SU-DHL-6 (cell line): ENCODE measurements around the gene POU5F1.

Experiments
- H2AFZ ChIP-seq: fragments of 200-600 bp; sonication (generic); 2 replicates; pipeline ENCODE4 v1.6.1; 2014; ENCODE audit warnings: low read depth, mild to moderate bottlenecking, moderate library complexity, mixed read lengths, antibody characterized with exemption, low read length; ENCODE audit not compliant: severe bottlenecking
- H3F3A ChIP-seq: fragments of 200-600 bp; shearing (Covaris generic); 2 replicates; pipeline ENCODE4 v1.6.0; 2016; ENCODE audit warnings: antibody characterized with exemption, mild to moderate bottlenecking; ENCODE audit not compliant: insufficient read depth
- H3K27ac ChIP-seq: fragments of 200-600 bp; sonication (generic); 2 replicates; pipeline ENCODE4 v1.5.1; 2016; ENCODE audit warnings: low read depth, mild to moderate bottlenecking, low read length, moderate library complexity, mixed read lengths
- H3K27me3 ChIP-seq: fragments of 200-600 bp; sonication (generic), shearing (Covaris generic); 2 replicates; pipeline ENCODE4 v1.6.0; 2014; ENCODE audit warnings: mild to moderate bottlenecking, low read length
- H3K36me3 ChIP-seq: fragments of 200-600 bp; sonication (generic); 2 replicates; pipeline ENCODE4 v1.6.1; 2014; ENCODE audit warnings: mild to moderate bottlenecking, low read length, mixed read lengths
- H3K4me2 ChIP-seq: fragments of 300-600, 200-600 bp; shearing (Covaris generic), sonication (generic); 2 replicates; pipeline ENCODE4 v1.6.0; 2014; ENCODE audit warnings: low read length, low read depth, mild to moderate bottlenecking; ENCODE audit not compliant: poor library complexity, severe bottlenecking
- H3K4me3 ChIP-seq: fragments of 200-600 bp; sonication (generic); 2 replicates; pipeline ENCODE4 v1.5.1; 2014; ENCODE audit warnings: antibody characterized with exemption, low read length, mild to moderate bottlenecking, mixed read lengths; ENCODE audit not compliant: insufficient read depth, poor library complexity, severe bottlenecking
- H3K79me2 ChIP-seq: fragments of 200-600 bp; sonication (generic); 2 replicates; pipeline ENCODE4 v1.6.1; 2014; ENCODE audit warnings: mild to moderate bottlenecking, low read length, moderate library complexity; ENCODE audit not compliant: insufficient read depth
- H3K9ac ChIP-seq: fragments of 200-600 bp; sonication (generic); 2 replicates; pipeline ENCODE4 v1.7.0; 2014; ENCODE audit warnings: mild to moderate bottlenecking, low read length
- H3K9me2 ChIP-seq: fragments of 200-600 bp; sonication (generic); replicated peaks from 2 replicates; pipeline ENCODE4 v1.6.1; 2014; ENCODE audit warnings: low read length; ENCODE audit not compliant: insufficient read depth
- H3K9me3 ChIP-seq: fragments of 200-600 bp; sonication (generic); 2 replicates; pipeline ENCODE4 v1.6.1; 2014; ENCODE audit warnings: low read length, mixed read lengths; ENCODE audit not compliant: insufficient read depth
- H4K20me1 ChIP-seq: fragments of 200-600 bp; sonication (generic); 2 replicates; pipeline ENCODE4 v1.6.1; 2014; ENCODE audit warnings: low read depth, mild to moderate bottlenecking, antibody characterized with exemption, low read length, moderate library complexity, mixed read lengths
- CTCF ChIP-seq: fragments of 200-600 bp; sonication (generic); IDR thresholded peaks from one replicate; pipeline ENCODE4 v1.5.1; 2017; ENCODE audit warnings: antibody characterized with exemption, mild to moderate bottlenecking, low read length, moderate library complexity; ENCODE audit not compliant: insufficient read depth, poor library complexity, severe bottlenecking
- EZH2phosphoT487 ChIP-seq: fragments of 200-600 bp; sonication (generic), shearing (Covaris generic); conservative IDR thresholded peaks from 2 replicates; pipeline ENCODE4 v1.6.1; 2018; ENCODE audit warnings: mild to moderate bottlenecking, antibody characterized with exemption, low read length, moderate library complexity, mixed read lengths

The POU5F1 gene

GRCh38 chr6:31144296-31144969 lies 26.0 kb downstream of the POU5F1 start:
- Histone ChIP-seq H3K79me2 (no peaks in the 10 kb centered on the region), H3K9me3 (no peaks in the 10 kb centered on the region), H3K36me3 (no peaks in the 10 kb centered on the region), H3K9me2 (no peaks in the 10 kb centered on the region), H3K4me2 (no peak overlapping the region), H3K9ac (no peak overlapping the region), H3K27ac (no peak overlapping the region), H2AFZ (no peak overlapping the region), H3K4me3 (no peak overlapping the region), H4K20me1 (no peaks in the 10 kb centered on the region), H3K27me3 (no peaks in the 10 kb centered on the region), H3F3A (no peaks in the 10 kb centered on the region)
- TF ChIP-seq CTCF (no peak), EZH2phosphoT487 (no peak)

- Histone ChIP-seq H3K9ac (no peak overlapping the region), H3K9me2 (no peaks in the 10 kb centered on the region), H3K79me2 (no peaks in the 10 kb centered on the region), H3K4me2 (no peak overlapping the region), H3K36me3 (no peaks in the 10 kb centered on the region), H4K20me1 (no peaks in the 10 kb centered on the region), H2AFZ (no peak overlapping the region), H3F3A (no peaks in the 10 kb centered on the region), H3K4me3 (no peak overlapping the region), H3K27ac (no peak overlapping the region), H3K27me3 (no peaks in the 10 kb centered on the region), H3K9me3 (no peaks in the 10 kb centered on the region)
- TF ChIP-seq CTCF, result no peak
- TF ChIP-seq EZH2phosphoT487, result no peak
Measured at GRCh38 chr6:31143148-31143547, 27.3 kb downstream of the POU5F1 start.

GRCh38 chr6:31142361-31142761 lies 28.1 kb downstream of the POU5F1 start:
- Histone ChIP-seq H3K4me3 (no peak overlapping the region), H3F3A (no peaks in the 10 kb centered on the region), H3K27me3 (no peaks in the 10 kb centered on the region), H2AFZ (no peak overlapping the region), H3K27ac (no peak overlapping the region), H3K9me3 (no peaks in the 10 kb centered on the region), H3K36me3 (no peaks in the 10 kb centered on the region), H4K20me1 (no peaks in the 10 kb centered on the region), H3K4me2 (no peak overlapping the region), H3K9me2 (no peaks in the 10 kb centered on the region), H3K9ac (no peak overlapping the region), H3K79me2 (no peaks in the 10 kb centered on the region)
- TF ChIP-seq EZH2phosphoT487 (no peak), CTCF (no peak)
